ENCODE results near the gene GGTLC2. TPM values are rescaled to one million over a fixed set of nuclear protein-coding genes. Genes with fewer than 3 reads are reported as not detected.

GGTLC2 gene
- total RNA-seq, 1 experiment from 2014 or later, result not detected

DNA sequence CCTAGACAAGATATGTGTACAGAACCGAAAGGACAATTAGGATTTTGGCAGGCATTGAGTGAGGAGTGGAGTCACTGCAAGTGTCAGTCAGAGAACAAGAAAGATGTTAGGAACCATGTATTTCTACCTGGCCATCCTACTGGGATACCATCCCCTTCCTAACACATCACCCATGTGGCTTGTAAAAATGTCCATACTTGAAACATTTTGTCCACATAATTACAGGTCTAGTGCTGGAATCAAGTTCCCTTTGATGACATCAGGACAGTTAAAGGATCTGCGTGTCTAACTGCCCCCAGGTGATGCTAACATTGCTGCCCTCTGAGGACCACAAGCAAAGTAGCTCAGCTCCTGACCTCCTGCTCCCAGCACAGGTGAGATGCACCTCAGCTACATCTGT, 31.9 kb upstream of the GGTLC2 start:
- no peaks in the 10 kb centered on the region for H3K36me3 ChIP-seq (ENCODE audit: control insufficient read depth, insufficient read depth, low read length)
- DNase-seq (ENCODE audit: low read depth, low spot score) (no peak), ATAC-seq (no peak)
- intact Hi-C loops (cut with micrococcal nuclease; ENCODE audit: unreplicated experiment) (no loop called here), in situ Hi-C loops (cut with HindIII; ENCODE audit: low pct_unique_long_range_greater_than_20kb, low sequenced_read_pairs) (no loop called here)
- no peak overlapping the region for H3K4me3 ChIP-seq (ENCODE audit: low read depth in 2 of 2, low read length in 2 of 2)
- ChIA-PET CTCF (no interaction called here), POLR2A (no interaction called here)
- no TSS peak for BruUV-seq (replicated peaks)
- H3K9me3 ChIP-seq (ENCODE audit: control insufficient read depth, insufficient read depth, low read depth, low read length), result no peaks in the 10 kb centered on the region
- no peak for TF ChIP-seq SIN3A (IDR thresholded peaks at IDR 0.05; ENCODE audit: borderline replicate concordance, insufficient read depth, low read depth, low read length)
- no peak for TF ChIP-seq CTCF (IDR thresholded peaks at IDR 0.05)
- no peak for TF ChIP-seq REST (IDR thresholded peaks at IDR 0.05; ENCODE audit: insufficient read depth in 1 of 2, low read depth in 2 of 2, low read length in 1 of 2)
- TF ChIP-seq POLR2AphosphoS5 (IDR thresholded peaks at IDR 0.05; ENCODE audit: low read depth, low read length), result no peak
- TF ChIP-seq TCF7L2 (IDR thresholded peaks at IDR 0.05; ENCODE audit: low read depth, low read length), result no peak
- peaks cover 3% of the 10 kb centered on the region; the same call in 1 of the 2 replicates for H3K27me3 ChIP-seq (ENCODE audit: control insufficient read depth, insufficient read depth, low read length)
- H3K4me1 ChIP-seq (ENCODE audit: control insufficient read depth, insufficient read depth, low read length), result no peaks in the 10 kb centered on the region
- H3K27ac ChIP-seq (ENCODE audit: low read length), result no peak overlapping the region

DNA sequence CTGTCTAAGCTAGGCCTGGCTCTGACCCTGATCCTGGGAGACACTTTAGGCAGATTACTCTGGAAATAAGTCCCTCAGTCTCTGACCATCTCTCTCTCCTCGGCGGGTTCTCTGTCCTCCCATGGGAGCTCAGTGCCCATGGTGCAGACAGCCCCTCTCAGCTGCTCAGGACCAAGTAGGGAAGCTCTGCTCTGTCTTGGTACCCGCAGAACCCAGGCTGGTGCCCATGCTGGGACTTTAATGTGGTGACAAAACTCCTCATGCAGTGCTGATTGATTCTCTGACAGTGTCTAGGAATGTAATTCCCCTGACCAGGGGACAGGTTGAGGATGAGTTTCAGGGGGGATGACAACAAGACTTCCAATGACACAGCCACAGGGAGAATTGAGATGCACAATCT, 30.3 kb upstream of the GGTLC2 start:
- BruUV-seq (replicated peaks), result no TSS peak
- POLR2A ChIA-PET, result no interaction called here
- Histone ChIP-seq H3K36me3 (ENCODE audit: control insufficient read depth, insufficient read depth, low read length) (no peaks in the 10 kb centered on the region), H3K27me3 (ENCODE audit: control insufficient read depth, insufficient read depth, low read length) (peaks cover 3% of the 10 kb centered on the region; the same call in 1 of the 2 replicates), H3K9me3 (ENCODE audit: control insufficient read depth, insufficient read depth, low read depth, low read length) (no peaks in the 10 kb centered on the region), H3K27ac (ENCODE audit: low read length) (no peak overlapping the region), H3K4me3 (ENCODE audit: low read depth in 2 of 2, low read length in 2 of 2) (no peak overlapping the region), H3K4me1 (ENCODE audit: control insufficient read depth, insufficient read depth, low read length) (no peaks in the 10 kb centered on the region)
- DNase-seq (ENCODE audit: low read depth, low spot score), result no peak
- CTCF ChIA-PET, result no interaction called here
- intact Hi-C loops (cut with micrococcal nuclease; ENCODE audit: unreplicated experiment), result no loop called here
- TF ChIP-seq POLR2AphosphoS5 (IDR thresholded peaks at IDR 0.05; ENCODE audit: low read depth, low read length), result no peak
- TF ChIP-seq REST (IDR thresholded peaks at IDR 0.05; ENCODE audit: insufficient read depth in 1 of 2, low read depth in 2 of 2, low read length in 1 of 2), result no peak
- no peak for ATAC-seq
- in situ Hi-C loops (cut with HindIII; ENCODE audit: low pct_unique_long_range_greater_than_20kb, low sequenced_read_pairs), result no loop called here

Measured in Panc1 (cell line).